Measurements from ENCODE around the gene MANF. TPM values are rescaled to one million over a fixed set of nuclear protein-coding genes. Genes with fewer than 3 reads are reported as not detected.
A peak's percentile ranks its signal among the peaks of the same experiment; 100 is the strongest.

The MANF gene
- polyA plus RNA-seq, 1 experiment = 79.5 TPM

GRCh38 chr3:51391566-51392354, 6.7 kb downstream of the MANF start:
- H3K4me3 ChIP-seq (ENCODE audit: low read depth, low read length) = peak overlapping the region; percentile 72
- H3K9me3 ChIP-seq (ENCODE audit: control insufficient read depth, insufficient read depth, low read length) = peaks cover 17% of the 10 kb centered on the region
- ChIA-PET CTCF (interaction anchor here (2.1 kb wide), 1 partner anchor 290 kb away, joined by 6 read pairs; no protein-coding TSS in a partner anchor), POLR2A (interaction anchor here (1.1 kb wide), 1 partner anchor 108 kb away, joined by 3 read pairs; the partner anchor contains the start of gene DCAF1)
- no peaks in the 10 kb centered on the region for H3K27me3 ChIP-seq (ENCODE audit: control insufficient read depth, insufficient read depth, low read length)
- no peak overlapping the region for H3K27ac ChIP-seq (ENCODE audit: low read depth, low read length)
- no peak for DNase-seq (ENCODE audit: low read depth, low spot score)
- no peak for TF ChIP-seq CTCF (IDR thresholded peaks at IDR 0.05; ENCODE audit: low read depth, low read length)

GRCh38 chr3:51392355-51393133, 7.5 kb downstream of the MANF start:
- POLR2A ChIA-PET = interaction anchor here (1.1 to 1.4 kb wide), 2 partner anchors 8 to 107 kb away, joined by 3 read pairs; partner anchors contain the start of genes DCAF1 and MANF
- no peak for TF ChIP-seq CTCF (IDR thresholded peaks at IDR 0.05; ENCODE audit: low read depth, low read length)
- peak overlapping the region; percentile 72 for H3K4me3 ChIP-seq (ENCODE audit: low read depth, low read length)
- DNase-seq (ENCODE audit: low read depth, low spot score) = no peak
- CTCF ChIA-PET = interaction anchor here (2.1 kb wide), 1 partner anchor 290 kb away, joined by 6 read pairs; no protein-coding TSS in a partner anchor
- no peaks in the 10 kb centered on the region for H3K27me3 ChIP-seq (ENCODE audit: control insufficient read depth, insufficient read depth, low read length)
- H3K9me3 ChIP-seq (ENCODE audit: control insufficient read depth, insufficient read depth, low read length) = peaks cover 17% of the 10 kb centered on the region
- no peak overlapping the region for H3K27ac ChIP-seq (ENCODE audit: low read depth, low read length)

GRCh38 chr3:51393134-51393495, 8.0 kb downstream of the MANF start:
- POLR2A ChIA-PET = interaction anchor here (1.4 kb wide), 1 partner anchor 8 kb away, joined by 3 read pairs; the partner anchor contains the start of gene MANF
- Histone ChIP-seq H3K27me3 (ENCODE audit: control insufficient read depth, insufficient read depth, low read length) (no peaks in the 10 kb centered on the region), H3K9me3 (ENCODE audit: control insufficient read depth, insufficient read depth, low read length) (peaks cover 17% of the 10 kb centered on the region), H3K27ac (ENCODE audit: low read depth, low read length) (no peak overlapping the region), H3K4me3 (ENCODE audit: low read depth, low read length) (0 out of 2 replicates have a peak overlapping the region, but pooled peaks have one; percentile 72)
- no peak for DNase-seq (ENCODE audit: low read depth, low spot score)
- TF ChIP-seq CTCF (IDR thresholded peaks at IDR 0.05; ENCODE audit: low read depth, low read length) = no peak
- CTCF ChIA-PET = interaction anchor here (2.1 kb wide), 1 partner anchor 289 kb away, joined by 6 read pairs; no protein-coding TSS in a partner anchor

GRCh38 chr3:51393564-51393963, 8.5 kb downstream of the MANF start:
- no peak for TF ChIP-seq CTCF (IDR thresholded peaks at IDR 0.05; ENCODE audit: low read depth, low read length)
- CTCF ChIA-PET = interaction anchor here (2.1 kb wide), 1 partner anchor 289 kb away, joined by 6 read pairs; no protein-coding TSS in a partner anchor
- peaks cover 17% of the 10 kb centered on the region for H3K9me3 ChIP-seq (ENCODE audit: control insufficient read depth, insufficient read depth, low read length)
- H3K27ac ChIP-seq (ENCODE audit: low read depth, low read length) = no peak overlapping the region
- DNase-seq (ENCODE audit: low read depth, low spot score) = no peak
- H3K4me3 ChIP-seq (ENCODE audit: low read depth, low read length) = no peak overlapping the region; the same call in 1 of the 2 replicates
- H3K27me3 ChIP-seq (ENCODE audit: control insufficient read depth, insufficient read depth, low read length) = no peaks in the 10 kb centered on the region
- POLR2A ChIA-PET = interaction anchor here (0.7 to 1.4 kb wide), 3 partner anchors 9 to 106 kb away, joined by 3 read pairs; partner anchors contain the start of genes DCAF1 and MANF

All from AG04450 (cell line).